PC-3 (cell line): ENCODE measurements around the gene PCDH15. TPM values are rescaled to one million over a fixed set of nuclear protein-coding genes. Genes with fewer than 3 reads are reported as not detected.

Experiments
- ATAC-seq: fragments of 200-7000 bp; cut with Tn5 transposase; 2 replicates; pipeline ENCODE4 v1.9.1; 2020; ENCODE audit warnings: mild to moderate bottlenecking, moderate library complexity
- BruUV-seq: library from RNA; stranded (reverse); fragments of 400-500 nt; replicated peaks from 2 replicates; lab custom pipeline; 2021; lab: Mats Ljungman, UMichigan
- CTCF ChIA-PET: fragments of 300-600 bp; sonication (Branson Sonifier 250); formaldehyde crosslinking; loops from one replicate; lab custom pipeline; 2022; ENCODE audit warnings: antibody characterized with exemption; lab: Charles Lee
- POLR2A ChIA-PET: fragments of 300-600 bp; sonication (Branson Sonifier 250); formaldehyde crosslinking; loops from one replicate; lab custom pipeline; 2022; ENCODE audit warnings: antibody characterized with exemption; ENCODE audit not compliant: unreplicated experiment; lab: Charles Lee
- DNase-seq: peaks from one replicate; pipeline ENCODE4 v3.0.0-alpha.2; 2015
- H2AFZ ChIP-seq: fragments of 300-600 bp; sonication (generic); 2 replicates; pipeline ENCODE4 v1.6.0; 2016; ENCODE audit warnings: antibody characterized with exemption, low read length
- H3F3A ChIP-seq: fragments of 300-600 bp; sonication (generic); one replicate; pipeline ENCODE4 v1.6.0; 2017; ENCODE audit warnings: antibody characterized with exemption, low read length, control low read depth, mild to moderate bottlenecking; ENCODE audit not compliant: unreplicated experiment
- H3K27ac ChIP-seq: fragments of 300-600 bp; sonication (generic); 2 replicates; pipeline ENCODE4 v1.5.1; 2016; ENCODE audit warnings: mild to moderate bottlenecking, low read length
- H3K27me3 ChIP-seq: fragments of 300-600 bp; sonication (generic); 2 replicates; pipeline ENCODE4 v1.6.1; 2016; ENCODE audit warnings: low read length, mixed read lengths
- H3K36me3 ChIP-seq: fragments of 300-600 bp; sonication (generic); 2 replicates; pipeline ENCODE4 v1.6.1; 2016; ENCODE audit warnings: low read depth, mixed run types, low read length, mixed read lengths
- H3K4me1 ChIP-seq: fragments of 300-600 bp; sonication (generic); 2 replicates; pipeline ENCODE4 v1.5.1; 2016; ENCODE audit warnings: low read length; ENCODE audit not compliant: insufficient read depth
- H3K4me2 ChIP-seq: fragments of 300-600 bp; sonication (generic); 2 replicates; pipeline ENCODE4 v1.6.0; 2016; ENCODE audit warnings: low read length
- H3K4me3 ChIP-seq: fragments of 300-600 bp; sonication (generic); 2 replicates; pipeline ENCODE4 v1.5.1; 2016; ENCODE audit warnings: mild to moderate bottlenecking, low read length, mixed read lengths
- H3K79me2 ChIP-seq: fragments of 300-600 bp; sonication (generic); 2 replicates; pipeline ENCODE4 v1.6.1; 2017; ENCODE audit warnings: low read length, mixed read lengths
- H3K9ac ChIP-seq: fragments of 300-600 bp; sonication (generic); 2 replicates; pipeline ENCODE4 v1.6.0; 2016; ENCODE audit warnings: mild to moderate bottlenecking, low read length
- H3K9me2 ChIP-seq: fragments of 300-600 bp; sonication (generic); replicated peaks from 2 replicates; pipeline ENCODE4 v1.6.1; 2016; ENCODE audit warnings: mixed run types, low read length, mixed read lengths
- H3K9me3 ChIP-seq: fragments of 300-600 bp; sonication (generic); 2 replicates; pipeline ENCODE4 v1.6.1; 2016; ENCODE audit warnings: low read length, mixed read lengths
- H4K20me1 ChIP-seq: fragments of 300-600 bp; sonication (generic); 2 replicates; pipeline ENCODE4 v1.6.1; 2016; ENCODE audit warnings: low read length, mixed read lengths
- EZH2 ChIP-seq: fragments of 300-600 bp; sonication (generic); IDR thresholded peaks from one replicate; pipeline ENCODE4 v1.6.1; 2017; ENCODE audit warnings: antibody characterized with exemption, mild to moderate bottlenecking, low read length; ENCODE audit not compliant: unreplicated experiment
- EZH2phosphoT487 ChIP-seq: fragments of 300-600 bp; sonication (generic); IDR thresholded peaks from 2 replicates; pipeline ENCODE4 v1.6.1; 2018; ENCODE audit warnings: mild to moderate bottlenecking, antibody characterized with exemption, low read length, borderline replicate concordance
- intact Hi-C: fragments of 100-400 bp; cut with micrococcal nuclease; formaldehyde crosslinking; loops from 2 replicates; pipeline ENCODE4 v1.9.0; 2023
- total RNA-seq: library from RNA; depleted of rRNA; stranded (reverse); fragments of >200 nt; gene quantifications from 2 replicates; pipeline ENCODE4 v1.2.3, GENCODE V29; 2014
- TF ChIP-seq, protein P1 (sequence below): fragments of 300-600 bp; sonication (generic); conservative IDR thresholded peaks from 2 replicates; pipeline ENCODE4 v1.5.1; 2017; ENCODE audit warnings: antibody characterized with exemption, low read depth, mild to moderate bottlenecking, low read length

Gene PCDH15
- total RNA-seq, 1 experiment from 2014 or later = not detected

DNA sequence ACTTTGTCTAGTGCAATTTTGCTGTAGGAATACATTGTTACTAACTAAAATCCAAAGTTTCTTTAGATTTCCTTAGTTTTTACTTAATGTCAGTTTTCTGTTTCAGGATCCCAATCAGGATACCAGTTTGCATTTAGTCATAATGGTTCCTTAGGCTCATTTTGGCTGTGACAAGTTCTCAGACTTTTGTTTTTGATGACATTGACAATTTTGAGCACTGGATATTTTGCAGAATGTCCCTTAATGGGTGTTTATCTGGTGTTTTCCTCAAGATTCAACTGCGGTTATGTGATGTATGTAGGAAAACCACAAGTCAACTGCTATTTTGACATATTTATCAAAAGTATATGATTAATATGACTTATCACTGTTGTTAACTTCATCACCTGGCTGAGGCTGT is 482.6 kb downstream of the PCDH15 start:
- ChIA-PET CTCF (no interaction called here), POLR2A (no interaction called here)
- Histone ChIP-seq H3K79me2 (no peaks in the 10 kb centered on the region), H3K9me3 (peaks cover 4% of the 10 kb centered on the region; the same call in 1 of the 2 replicates), H2AFZ (no peak overlapping the region), H4K20me1 (no peaks in the 10 kb centered on the region), H3K4me3 (no peak overlapping the region), H3K36me3 (no peaks in the 10 kb centered on the region), H3K9ac (no peak overlapping the region), H3K4me1 (no peaks in the 10 kb centered on the region), H3K4me2 (no peak overlapping the region), H3F3A (no peaks in the 10 kb centered on the region), H3K27me3 (no peaks in the 10 kb centered on the region), H3K9me2 (no peaks in the 10 kb centered on the region), H3K27ac (no peak overlapping the region)
- TF ChIP-seq EZH2 = no peak
- no peak for TF ChIP-seq EZH2phosphoT487
- TF ChIP-seq, protein P1, sequence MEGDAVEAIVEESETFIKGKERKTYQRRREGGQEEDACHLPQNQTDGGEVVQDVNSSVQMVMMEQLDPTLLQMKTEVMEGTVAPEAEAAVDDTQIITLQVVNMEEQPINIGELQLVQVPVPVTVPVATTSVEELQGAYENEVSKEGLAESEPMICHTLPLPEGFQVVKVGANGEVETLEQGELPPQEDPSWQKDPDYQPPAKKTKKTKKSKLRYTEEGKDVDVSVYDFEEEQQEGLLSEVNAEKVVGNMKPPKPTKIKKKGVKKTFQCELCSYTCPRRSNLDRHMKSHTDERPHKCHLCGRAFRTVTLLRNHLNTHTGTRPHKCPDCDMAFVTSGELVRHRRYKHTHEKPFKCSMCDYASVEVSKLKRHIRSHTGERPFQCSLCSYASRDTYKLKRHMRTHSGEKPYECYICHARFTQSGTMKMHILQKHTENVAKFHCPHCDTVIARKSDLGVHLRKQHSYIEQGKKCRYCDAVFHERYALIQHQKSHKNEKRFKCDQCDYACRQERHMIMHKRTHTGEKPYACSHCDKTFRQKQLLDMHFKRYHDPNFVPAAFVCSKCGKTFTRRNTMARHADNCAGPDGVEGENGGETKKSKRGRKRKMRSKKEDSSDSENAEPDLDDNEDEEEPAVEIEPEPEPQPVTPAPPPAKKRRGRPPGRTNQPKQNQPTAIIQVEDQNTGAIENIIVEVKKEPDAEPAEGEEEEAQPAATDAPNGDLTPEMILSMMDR = no peak
- ATAC-seq (no peak), DNase-seq (no peak)
- no TSS peak for BruUV-seq
- intact Hi-C loops = no loop called here

DNA sequence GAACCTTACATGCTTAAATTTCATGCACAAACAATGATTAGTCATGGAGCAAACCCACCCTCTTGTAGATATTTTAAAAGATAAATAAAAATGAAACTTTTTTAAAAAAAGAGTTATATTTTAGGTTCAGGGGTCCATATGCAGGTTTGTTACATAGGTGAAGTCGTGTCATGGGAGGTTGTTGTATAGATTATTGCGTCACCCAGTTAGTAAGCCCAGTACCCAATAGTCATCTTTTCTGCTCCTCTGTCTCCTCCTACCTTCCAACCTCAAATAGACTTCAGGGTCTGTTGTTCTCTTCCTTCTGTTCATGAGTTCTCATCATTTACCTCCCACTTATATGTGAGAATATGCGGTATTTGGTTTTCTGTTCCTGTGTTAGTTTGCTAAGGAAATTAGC is 486.6 kb downstream of the PCDH15 start:
- TF ChIP-seq, protein P1 = no peak
- no peak for TF ChIP-seq EZH2
- no peak for TF ChIP-seq EZH2phosphoT487
- DNase-seq = no peak
- no peak for ATAC-seq
- H3K4me3 ChIP-seq = no peak overlapping the region
- H3K9me2 ChIP-seq = no peaks in the 10 kb centered on the region
- no peaks in the 10 kb centered on the region for H3K36me3 ChIP-seq
- H4K20me1 ChIP-seq = no peaks in the 10 kb centered on the region
- H3K9ac ChIP-seq = no peak overlapping the region
- no peaks in the 10 kb centered on the region for H3F3A ChIP-seq
- H3K79me2 ChIP-seq = no peaks in the 10 kb centered on the region
- H3K4me2 ChIP-seq = no peak overlapping the region
- CTCF ChIA-PET = no interaction called here
- POLR2A ChIA-PET = no interaction called here
- no peaks in the 10 kb centered on the region for H3K9me3 ChIP-seq
- H3K27me3 ChIP-seq = no peaks in the 10 kb centered on the region
- no TSS peak for BruUV-seq
- H3K4me1 ChIP-seq = no peaks in the 10 kb centered on the region
- intact Hi-C loops = no loop called here
- H2AFZ ChIP-seq = no peak overlapping the region
- no peak overlapping the region for H3K27ac ChIP-seq

DNA sequence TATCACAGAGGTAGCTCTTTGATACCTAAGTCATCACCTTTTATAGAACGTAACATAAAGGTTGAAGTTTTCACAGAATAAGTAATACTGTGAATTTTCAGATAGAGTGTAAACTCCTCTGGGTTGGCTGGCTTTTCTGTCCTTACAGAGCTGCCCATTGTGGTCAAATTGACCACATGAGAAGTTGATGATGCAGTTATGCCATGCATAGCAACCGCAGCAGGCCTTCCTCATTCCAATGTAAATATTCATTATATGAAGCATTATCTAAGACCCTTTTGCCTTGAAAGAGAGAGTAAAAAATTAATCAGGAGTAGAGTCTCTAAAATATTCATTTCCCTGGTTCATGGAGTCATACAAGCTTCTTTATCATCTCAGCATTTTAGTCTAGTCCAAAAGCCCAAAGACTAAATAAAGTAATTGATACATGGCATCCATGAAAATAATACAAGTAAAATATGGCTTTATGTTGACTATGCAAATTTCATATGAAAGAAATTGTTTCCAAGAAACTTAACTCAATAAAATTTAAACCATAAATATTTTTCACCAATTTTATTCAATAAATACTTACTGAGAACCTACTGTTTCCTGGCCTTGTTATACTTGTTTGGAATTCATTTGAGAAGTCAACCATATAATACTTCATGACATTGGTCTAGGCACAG is 516.4 kb downstream of the PCDH15 start:
- ChIA-PET CTCF (no interaction called here), POLR2A (interaction anchor here (0.6 to 0.7 kb wide), 2 partner anchors 10 to 81 kb away, joined by 3 to 4 read pairs; no protein-coding TSS in a partner anchor)
- Histone ChIP-seq H3K9ac (no peak overlapping the region), H3K4me3 (no peak overlapping the region), H3K27ac (no peak overlapping the region), H2AFZ (no peak overlapping the region), H3K27me3 (no peaks in the 10 kb centered on the region), H3K36me3 (no peaks in the 10 kb centered on the region), H3K9me2 (no peaks in the 10 kb centered on the region), H3F3A (no peaks in the 10 kb centered on the region), H4K20me1 (no peaks in the 10 kb centered on the region), H3K4me1 (no peaks in the 10 kb centered on the region), H3K79me2 (no peaks in the 10 kb centered on the region), H3K9me3 (peaks cover 4% of the 10 kb centered on the region; the same call in 1 of the 2 replicates), H3K4me2 (no peak overlapping the region)
- no TSS peak for BruUV-seq
- TF ChIP-seq EZH2 (no peak), EZH2phosphoT487 (no peak)
- TF ChIP-seq, protein P1 = no peak
- peak; percentile 72 for DNase-seq
- peak; percentile 87 for ATAC-seq
- intact Hi-C loops = loop anchor here (5.0 kb wide), 1 partner anchor 152 kb away; no protein-coding TSS in a partner anchor
